Measurements from ENCODE around the gene FBXW7.

GRCh38 chr4:152486429-152487389 lies 49.2 kb downstream of the FBXW7 start:
- TF ChIP-seq, protein P1, sequence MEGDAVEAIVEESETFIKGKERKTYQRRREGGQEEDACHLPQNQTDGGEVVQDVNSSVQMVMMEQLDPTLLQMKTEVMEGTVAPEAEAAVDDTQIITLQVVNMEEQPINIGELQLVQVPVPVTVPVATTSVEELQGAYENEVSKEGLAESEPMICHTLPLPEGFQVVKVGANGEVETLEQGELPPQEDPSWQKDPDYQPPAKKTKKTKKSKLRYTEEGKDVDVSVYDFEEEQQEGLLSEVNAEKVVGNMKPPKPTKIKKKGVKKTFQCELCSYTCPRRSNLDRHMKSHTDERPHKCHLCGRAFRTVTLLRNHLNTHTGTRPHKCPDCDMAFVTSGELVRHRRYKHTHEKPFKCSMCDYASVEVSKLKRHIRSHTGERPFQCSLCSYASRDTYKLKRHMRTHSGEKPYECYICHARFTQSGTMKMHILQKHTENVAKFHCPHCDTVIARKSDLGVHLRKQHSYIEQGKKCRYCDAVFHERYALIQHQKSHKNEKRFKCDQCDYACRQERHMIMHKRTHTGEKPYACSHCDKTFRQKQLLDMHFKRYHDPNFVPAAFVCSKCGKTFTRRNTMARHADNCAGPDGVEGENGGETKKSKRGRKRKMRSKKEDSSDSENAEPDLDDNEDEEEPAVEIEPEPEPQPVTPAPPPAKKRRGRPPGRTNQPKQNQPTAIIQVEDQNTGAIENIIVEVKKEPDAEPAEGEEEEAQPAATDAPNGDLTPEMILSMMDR (IDR thresholded peaks at IDR 0.05), result no peak
- no peak for TF ChIP-seq POLR2A (IDR thresholded peaks at IDR 0.05)

Data from sigmoid colon (tissue), 3 donors.